GM18502 (cell line): ENCODE measurements around the gene OAF.
"Not testable (repeated sequence)": the region's sequence is repeated elsewhere in the genome, so short reads cannot be mapped to it uniquely, and the experiment has no call there.

Experiments used
- ATAC-seq: cut with Tn5 transposase; IDR thresholded peaks from one replicate; pipeline ENCODE4 v1.9.1; 2021; ENCODE audit warnings: mild to moderate bottlenecking; ENCODE audit not compliant: unreplicated experiment, poor library complexity

OAF gene

GRCh38 chr11:120210626-120211521 lies at the start of gene OAF:
OAF (plus strand) TSS chr11:120211032; CDS start chr11:120211280, 248 bp downstream.
- ATAC-seq: peak; percentile 86

GRCh38 chr11:120167659-120168058 lies 43.2 kb upstream of the OAF start:
- no peak for ATAC-seq

DNA sequence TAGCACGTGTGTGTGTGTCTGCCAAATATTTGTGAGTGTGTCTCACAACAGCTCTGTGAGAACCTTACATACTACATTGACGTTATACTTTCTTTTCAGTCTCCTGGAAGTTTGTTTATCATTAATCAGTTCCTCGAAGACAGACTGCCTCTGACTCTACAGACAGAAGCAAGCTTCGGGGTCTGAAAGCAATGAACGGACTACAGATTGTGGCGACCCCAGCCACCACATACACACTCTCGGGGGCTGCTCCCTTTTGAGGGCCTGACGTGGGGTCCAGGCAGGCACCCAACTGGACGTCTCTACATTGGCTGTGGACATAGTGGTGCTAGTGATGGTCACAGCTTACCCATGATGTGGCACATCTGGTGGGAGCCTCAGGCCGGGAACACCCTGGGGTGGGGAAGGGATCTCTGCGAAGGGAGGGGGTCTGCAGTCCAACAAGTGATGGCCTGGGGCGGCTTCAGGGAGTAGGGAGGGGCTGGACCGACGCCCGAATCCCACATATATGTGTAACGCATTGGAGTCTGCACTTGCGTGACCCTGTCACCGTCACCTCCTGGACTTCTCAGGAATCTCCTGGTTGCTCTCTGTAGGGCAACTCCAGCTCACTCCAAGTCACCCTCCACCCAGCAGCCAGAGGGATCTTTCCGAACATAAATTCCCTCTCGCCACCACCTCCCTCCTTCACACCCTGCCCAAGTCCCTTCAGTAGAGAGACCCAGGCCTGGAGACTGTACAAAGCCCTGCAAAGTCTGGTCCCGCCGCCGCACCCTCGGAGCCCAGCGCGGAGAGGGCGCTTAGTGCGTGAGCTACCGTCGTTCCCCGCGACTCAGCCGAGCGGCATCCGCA lies 42.5 kb upstream of the OAF start:
- ATAC-seq: no peak

GRCh38 chr11:120168960-120169681 lies 41.7 kb upstream of the OAF start:
- ATAC-seq: no peak

GRCh38 chr11:120169981-120170698 lies 40.7 kb upstream of the OAF start:
- ATAC-seq: no peak

DNA sequence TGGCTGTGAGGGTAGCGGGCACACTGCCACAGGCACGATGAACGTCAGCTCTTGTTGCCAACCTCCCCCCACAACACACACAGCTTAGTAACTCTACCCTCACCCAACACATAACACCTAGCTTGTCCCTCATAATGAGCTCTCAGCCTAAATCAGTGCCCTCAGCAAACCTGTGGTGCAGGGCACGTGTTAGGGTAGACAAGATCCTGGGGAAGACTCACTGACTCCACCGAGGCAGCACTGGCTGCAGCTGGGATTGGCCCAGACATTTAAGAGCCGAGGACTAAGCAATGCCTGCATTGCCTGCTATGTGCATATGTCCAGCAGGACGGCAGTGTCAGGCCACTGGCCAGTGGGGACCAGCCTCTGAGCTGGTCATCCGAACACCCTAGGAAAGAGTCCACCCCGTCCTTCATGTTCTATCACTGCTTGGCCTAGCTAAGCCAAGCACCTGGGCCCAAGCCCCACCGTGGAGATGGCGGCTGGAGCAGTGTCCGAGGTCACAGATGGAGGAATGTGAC lies 40.0 kb upstream of the OAF start:
- no peak for ATAC-seq

- ATAC-seq: peak; percentile 56
These were observed 38.5 kb upstream of the OAF start for GRCh38 chr11:120172054-120172911.

GRCh38 chr11:120173019-120173705 lies 37.7 kb upstream of the OAF start:
- no peak for ATAC-seq

DNA sequence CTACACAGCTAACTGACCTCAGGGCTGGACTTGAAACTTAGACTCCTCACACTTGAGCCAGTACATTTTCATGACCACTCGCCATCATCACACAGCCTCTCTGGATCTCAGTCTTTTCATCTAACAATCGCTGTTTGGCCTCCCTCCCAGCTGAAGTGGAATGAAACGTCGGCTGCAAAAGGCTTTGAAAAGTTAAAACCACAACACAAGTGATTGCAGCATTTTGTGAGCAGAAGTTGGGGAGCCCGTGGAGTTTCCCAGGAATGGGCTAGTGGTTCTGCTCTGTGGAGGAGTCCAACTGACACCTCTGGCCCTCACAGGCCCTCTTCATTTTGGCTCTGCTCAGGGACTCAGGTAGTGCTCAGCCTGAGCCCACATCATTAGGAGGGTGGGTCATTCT lies 37.0 kb upstream of the OAF start:
- no peak for ATAC-seq

DNA sequence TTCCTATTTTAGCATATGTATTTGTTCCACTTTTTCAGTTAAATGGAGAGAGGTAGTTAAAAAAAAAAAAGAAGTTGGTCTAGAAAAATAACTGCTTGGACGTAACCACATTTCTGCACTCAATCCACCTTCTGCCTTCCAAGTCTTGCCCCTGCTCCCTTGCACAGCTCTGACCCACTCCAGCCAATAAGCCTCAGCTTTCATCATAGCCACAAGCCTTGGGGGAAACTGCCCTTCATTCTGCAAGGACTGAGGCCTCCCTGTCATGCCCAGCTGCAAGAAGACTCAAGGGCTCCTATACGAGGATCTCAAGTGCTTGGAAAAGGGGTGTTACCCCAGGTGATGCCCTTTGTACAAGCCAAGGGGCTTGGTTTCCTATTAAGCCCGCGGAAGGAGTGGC lies 36.0 kb upstream of the OAF start:
- no peak for ATAC-seq

- ATAC-seq: no peak
These were observed 32.2 kb upstream of the OAF start for GRCh38 chr11:120178561-120179056.

- ATAC-seq: no peak
These were observed 31.7 kb upstream of the OAF start for GRCh38 chr11:120179057-120179672.

DNA sequence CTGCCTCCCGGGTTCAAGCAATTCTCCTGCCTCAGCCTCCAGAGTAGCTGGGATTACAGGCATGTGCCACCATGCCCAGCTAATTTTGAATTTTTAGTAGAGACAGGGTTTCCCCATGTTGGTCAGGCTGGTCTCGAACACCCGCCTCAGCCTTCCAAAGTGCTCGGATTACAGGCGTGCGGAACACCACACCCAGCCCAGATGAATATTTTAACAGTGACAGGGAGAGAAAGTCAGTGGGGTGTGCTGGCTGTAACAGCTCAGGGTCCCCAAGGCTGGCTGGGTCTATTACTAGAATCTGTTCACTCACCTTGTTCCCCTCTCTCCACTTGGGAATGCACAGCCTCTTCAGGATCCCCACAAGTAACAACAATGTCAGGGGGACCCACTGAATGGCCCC lies 30.8 kb upstream of the OAF start:
- ATAC-seq: not testable (repeated sequence)

DNA sequence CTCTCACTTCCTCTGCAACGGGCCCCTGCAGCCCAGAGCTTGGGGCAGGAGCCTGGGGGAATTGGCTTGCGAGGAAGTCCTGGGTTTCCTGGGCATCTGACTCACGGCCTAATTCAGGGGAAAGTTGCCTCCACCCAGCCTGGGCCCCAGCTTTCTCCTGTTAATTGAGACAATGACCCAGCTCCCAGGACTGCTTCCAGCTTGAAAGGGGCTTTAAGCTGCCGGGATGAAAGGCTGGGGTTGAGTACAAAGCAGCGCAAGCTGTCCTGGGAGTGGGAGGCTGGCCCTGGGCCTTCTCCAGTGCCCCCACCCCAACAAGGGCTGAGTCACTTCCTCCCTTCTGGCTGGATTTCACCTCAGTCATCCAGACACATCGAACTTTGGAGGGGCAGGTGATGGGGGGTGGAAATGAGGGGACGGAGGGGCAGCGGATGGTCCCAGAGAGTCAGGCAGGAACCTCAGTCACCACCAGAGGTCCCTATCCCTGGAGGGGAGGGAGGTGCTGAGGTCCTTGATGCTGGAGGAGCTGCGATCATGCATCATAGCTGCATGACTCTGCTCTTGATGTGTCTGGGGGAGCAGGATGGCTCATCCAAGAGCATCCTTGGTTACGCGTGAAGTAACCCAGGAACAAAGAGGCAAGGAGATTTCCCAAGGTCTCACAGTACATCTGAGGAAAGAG lies 30.1 kb upstream of the OAF start:
- no peak for ATAC-seq

DNA sequence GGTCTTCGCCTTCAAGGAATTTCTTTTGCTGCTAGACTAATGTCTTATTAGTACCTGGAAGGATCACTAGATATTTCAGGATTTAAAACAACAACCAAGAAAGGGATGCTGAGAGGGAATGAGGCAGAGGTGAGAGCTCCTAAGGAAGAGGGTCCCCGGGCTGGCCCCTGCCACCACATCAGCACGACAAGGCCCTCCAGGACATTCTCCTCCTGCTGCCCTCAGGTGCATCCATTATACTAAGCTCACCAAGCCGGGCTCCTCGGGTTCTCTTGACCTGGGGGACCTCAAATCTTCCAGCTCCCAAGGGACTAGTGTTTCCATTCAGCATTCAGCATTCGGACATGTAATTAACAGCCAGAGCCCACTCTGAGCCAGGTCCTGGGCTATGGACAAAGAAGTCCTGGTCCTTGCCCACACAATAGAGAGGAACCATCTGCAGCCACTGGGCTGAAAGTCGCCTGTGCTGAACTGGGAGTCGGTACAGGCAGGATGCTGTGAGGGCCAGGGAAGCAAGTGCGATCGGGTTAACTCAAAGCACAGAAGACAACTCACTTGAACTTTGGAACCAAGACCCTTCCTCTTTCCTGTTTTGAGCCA lies 29.4 kb upstream of the OAF start:
- no peak for ATAC-seq

DNA sequence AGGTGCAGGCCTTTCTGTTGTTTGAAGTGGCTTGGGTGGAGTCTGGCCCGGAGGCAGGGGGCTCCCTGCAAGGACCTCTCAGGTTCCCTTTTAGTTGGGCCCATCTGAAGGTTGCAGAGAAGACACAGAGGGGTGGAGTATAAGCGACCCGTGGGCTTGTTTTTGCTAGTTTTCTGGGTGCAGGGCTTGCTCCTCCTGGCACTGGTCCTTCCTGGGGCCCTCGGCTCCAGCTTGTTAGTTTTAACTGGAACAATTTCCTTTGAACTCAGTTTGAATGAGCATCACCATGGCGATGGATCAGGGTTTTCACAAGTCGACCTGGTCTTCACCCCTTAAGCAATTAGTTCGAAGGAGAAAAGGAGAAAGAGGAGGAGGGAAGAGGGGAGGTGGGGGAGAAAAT lies 28.5 kb upstream of the OAF start:
- ATAC-seq: no peak
